Ecto neural progenitor cell (in vitro differentiated cells): ENCODE data around the gene ANGPTL7.

ENCODE experiments used
- DNase-seq: peaks from one replicate; pipeline ENCODE4 v3.0.0-alpha.2; 2018; ENCODE audit warnings: low spot score

ANGPTL7 gene

DNA sequence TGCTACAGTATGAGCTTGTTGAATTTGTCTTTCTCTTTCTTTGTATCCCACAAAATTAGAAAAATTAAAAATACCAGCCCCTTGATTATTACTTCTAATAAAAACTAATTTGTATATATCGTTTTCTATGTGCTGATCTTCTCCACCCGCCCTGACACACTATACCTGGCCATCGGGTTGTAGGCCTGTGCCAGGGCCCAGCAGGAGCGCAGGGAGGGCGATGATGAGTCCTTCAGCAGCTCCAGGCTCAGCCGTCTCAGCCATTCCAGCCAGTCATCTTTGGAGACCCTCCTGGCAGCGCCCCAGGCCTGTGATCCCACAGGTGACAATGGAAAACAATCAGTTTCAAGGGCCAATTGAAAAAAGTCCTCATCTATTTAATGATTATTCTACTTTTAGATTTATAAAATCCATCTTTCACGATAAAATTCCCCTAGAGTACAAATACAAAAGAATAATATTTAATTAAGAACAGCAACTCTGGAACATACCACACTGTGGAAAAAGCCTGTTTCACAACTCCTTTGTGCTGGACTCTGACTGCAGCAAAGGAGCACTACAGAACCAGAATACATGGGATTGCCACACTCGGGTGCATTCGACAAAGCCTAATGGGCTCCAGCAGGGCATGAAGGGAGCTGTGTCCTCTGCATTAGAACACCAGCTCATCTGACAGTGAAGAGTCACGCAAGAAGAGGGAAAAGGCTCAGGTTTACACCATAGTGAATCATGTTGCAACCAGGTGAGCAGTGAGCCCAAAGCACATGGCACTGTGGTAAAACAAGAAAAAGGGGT, 15.4 kb downstream of the ANGPTL7 start:
- no peak for DNase-seq

DNA sequence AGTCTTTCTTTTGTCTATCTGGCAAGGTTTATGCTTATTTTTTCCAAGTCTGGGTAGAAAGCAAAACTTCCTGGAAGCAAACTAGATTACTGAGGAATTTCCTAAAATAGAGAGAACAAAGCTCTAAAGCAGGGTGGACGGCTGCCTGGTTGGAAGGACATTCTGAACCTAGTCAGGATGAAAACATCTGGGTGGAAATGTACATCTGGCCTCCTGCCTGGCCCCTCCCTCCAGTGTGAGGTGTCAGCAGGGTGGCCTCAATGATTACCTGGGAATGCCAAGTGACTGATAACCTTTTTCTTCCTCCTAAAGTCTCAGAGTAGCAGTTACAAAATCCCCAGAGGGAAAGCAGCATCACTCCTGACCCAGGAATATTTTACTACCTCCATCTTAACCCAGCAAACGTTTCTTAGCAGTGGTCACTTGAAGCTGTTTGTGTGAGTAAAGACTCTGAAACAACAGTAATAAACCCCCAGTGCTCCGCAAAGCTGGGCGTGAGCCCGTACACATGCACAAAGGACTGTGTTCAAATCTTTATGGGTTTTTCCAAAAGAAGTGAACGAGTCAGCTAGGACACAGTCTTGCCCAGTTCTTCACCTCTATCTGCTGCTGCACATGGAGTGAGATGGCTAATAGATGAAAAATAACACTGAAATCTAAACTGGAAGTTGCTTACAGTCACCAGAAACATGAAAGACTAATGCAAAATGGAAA, 18.9 kb downstream of the ANGPTL7 start:
- DNase-seq: no peak

DNA sequence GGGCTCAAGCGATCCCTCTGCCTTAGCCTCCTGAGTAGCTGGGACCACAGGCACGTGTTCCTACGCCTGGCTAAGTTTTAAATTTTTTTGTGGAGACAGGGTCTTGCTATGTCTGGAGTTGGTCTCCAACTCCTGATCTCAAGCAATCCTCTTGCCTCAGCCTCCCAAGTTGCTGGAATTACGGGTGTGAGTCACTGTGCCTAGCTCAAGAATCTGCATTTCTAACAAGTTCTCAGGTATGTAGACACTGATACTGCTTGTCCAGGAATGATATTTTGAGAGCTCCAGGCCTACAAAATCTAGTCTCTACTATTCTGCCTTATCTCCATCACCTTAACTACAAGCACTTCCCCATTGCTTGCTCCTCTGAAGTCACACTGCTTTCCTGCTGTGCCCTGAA, 22.3 kb downstream of the ANGPTL7 start:
- no peak for DNase-seq

DNA sequence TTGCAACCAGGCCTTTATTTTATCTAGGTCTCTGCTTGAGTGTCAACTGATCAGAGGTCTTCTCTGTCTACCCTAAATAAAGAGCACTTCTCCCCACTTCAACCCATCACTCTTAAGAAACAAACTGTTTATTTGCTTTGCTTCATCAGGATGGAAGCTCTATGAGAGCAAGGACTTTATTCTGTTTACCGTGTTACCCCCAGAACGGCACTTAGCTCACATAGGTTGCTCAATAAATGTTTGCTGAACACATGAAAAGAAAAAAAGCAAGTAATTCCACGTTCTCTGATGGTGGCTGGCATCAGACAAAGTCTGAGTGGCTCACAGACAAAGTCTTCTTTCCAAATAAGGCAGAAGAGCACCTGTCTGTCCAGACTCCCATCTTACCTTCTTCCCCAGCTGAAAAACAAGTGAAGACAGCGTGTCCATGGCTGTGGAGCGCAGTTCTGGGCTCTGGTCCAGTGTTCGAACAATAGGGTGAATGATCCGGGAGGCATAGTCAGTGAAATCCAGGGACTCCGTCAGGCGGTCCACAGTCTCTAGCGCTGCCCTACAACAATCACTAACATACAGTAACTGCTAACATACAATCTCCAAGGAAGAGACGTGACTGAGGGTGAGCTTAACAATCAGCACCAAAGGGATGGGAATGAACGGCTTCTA, 22.9 kb downstream of the ANGPTL7 start:
- DNase-seq: no peak

DNA sequence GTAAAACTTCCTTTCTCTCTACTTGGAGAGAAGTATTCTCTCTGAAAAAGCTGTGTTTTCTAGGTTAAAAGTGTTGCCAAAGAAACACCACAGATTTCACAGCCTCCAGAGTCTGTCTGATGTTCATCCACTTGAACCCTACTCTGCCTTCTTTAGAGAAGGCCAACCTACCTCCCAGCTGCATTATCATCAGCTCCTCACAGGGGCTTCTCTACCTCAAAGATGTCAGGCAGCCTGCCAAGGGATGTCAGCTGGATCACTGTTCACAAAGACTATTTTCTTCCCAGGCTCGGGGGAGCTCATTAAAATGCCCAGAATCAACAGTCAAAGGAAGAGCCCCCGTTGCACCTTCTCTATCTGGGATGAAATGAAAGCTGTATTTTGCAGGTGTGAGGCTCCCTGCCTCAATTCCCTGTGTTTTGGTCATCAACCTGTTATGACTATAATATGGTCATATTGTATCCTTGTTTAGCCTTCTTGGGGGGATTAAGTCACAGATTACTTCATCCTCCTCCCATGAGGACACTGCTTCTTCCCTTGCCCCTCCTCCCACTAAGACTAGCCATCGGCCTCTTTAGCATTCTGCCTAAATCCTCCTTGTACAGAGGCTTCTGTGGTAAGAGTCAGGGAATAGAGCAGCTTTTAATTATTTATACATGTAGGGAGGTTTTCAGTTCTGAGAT, 25.7 kb downstream of the ANGPTL7 start:
- DNase-seq: no peak

DNA sequence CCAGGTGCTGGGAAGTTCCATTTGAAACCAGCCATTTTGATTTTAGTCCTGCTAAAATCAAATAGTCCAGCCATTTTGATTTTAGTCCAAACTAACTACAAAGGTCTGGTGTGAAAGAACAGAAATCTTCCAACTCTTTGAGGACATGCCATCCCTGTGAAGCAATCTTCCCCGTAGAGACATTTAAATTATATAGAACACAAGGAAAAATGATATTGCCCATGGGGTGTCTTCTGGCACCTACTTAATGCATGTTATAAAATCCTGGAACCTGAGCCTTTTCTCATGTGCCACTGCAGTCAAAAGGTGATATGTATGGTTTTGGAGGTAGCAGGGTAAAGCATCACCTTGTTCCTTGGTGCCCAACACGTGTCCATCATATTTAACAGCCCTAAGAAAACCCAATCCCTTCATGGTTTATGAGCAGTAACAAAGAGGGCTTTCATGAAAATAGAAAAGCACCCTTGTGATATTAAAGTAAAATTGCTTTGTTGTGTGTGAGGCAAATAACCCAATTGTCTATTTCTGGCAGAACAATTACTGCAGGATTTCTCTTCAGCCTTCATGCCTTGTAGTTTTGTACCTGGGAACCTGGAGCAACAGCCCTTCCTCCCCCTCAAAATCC, 26.3 kb downstream of the ANGPTL7 start:
- no peak for DNase-seq

DNA sequence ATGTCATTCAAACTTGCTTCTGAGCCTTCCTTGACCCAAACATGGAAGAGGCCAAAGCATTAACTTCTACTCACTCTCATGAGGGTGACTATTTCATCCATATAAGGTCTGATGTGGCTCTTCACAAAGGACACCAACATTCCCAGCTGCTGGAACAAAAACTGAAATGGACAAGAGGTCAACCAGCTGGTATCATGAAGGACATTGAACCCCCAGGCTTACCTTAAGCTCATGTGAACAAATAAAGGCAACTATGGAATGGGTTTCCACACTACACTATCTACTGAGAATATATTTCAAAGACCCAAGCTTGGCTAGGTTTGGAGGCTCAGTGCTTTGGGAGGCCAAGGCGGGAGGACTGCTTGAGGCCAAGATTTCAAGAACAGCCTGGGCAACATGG, 26.9 kb downstream of the ANGPTL7 start:
- no peak for DNase-seq

DNA sequence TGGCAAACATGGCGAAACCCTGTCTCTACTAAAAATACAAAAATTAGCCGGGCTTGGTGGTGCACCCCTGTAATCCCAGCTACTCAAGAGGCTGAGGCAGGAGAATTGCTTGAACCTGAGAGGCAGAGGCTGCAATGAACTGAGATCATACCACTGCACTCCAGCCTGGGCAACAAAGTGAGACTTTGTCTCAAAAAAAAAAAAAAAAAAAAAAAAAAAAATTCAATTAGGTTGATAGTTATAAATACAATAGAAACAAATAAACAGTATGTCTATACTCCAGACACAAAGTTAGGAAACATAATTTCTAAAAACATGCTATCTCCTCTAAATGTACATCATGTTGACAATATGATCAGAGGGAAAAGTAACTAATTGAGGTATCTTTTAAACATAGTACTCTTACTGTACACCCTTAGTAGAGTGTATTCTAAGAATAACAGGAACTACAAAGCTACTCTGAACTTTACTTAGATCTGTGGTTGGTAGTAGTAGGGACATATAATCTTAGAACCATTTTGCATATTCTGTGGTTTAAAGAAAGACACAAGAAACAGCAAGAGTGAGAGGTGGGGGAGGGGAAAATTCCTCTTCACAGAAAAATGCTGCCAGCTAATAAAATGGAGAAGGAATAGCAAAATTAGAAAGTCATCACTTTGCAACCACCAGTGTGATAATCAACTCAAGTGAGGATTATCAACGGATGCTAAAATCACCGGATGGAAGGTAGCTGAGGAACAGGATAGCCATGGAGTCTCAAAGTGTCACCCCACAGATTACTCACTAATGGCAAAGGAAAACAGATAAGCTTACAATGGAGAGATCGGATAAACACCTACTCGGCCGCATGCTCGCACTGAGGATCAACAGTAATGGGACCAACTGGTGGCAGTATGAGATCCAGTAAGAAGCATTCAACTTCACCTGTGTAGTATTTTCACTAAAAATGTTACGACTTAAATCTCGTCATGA, 38.2 kb downstream of the ANGPTL7 start:
- DNase-seq: no peak

DNA sequence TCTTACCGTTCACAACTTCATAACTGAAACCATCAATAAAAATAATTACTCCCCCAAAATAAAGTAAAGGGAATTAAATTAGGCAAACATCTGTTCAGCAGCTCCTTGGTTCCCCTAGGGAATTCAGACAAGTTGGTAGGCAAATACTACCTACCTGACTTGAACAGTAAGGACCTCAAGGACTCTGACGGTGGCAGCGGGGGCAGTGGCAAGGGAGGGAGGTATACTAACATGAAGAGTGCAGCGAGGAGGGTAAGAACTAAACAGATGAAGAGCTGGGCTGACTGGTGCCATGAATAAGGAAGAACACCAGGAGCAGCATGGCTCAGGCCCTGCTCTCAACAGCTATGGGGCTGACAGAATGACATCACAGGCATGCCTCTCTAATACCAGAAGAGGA, 40.0 kb downstream of the ANGPTL7 start:
- DNase-seq: no peak

DNA sequence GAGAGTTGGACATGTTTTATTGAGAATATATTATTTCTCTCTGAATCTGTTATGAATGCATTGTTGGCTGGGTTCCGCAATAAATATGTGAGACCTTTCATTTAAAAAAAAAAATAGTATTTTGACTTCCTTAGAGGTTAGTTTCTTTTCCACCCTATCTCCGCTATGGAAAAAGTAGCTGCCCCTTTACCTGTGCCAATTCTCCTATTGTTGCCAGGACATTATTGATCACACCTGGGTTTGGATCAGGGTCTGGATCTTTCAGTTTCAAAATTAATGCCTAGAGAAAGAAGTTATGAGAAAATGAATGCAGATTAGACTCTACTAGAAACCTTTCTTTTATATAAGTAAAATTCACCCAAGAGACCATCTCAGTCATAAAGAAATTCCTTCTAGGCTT, 44.1 kb downstream of the ANGPTL7 start:
- no peak for DNase-seq

DNA sequence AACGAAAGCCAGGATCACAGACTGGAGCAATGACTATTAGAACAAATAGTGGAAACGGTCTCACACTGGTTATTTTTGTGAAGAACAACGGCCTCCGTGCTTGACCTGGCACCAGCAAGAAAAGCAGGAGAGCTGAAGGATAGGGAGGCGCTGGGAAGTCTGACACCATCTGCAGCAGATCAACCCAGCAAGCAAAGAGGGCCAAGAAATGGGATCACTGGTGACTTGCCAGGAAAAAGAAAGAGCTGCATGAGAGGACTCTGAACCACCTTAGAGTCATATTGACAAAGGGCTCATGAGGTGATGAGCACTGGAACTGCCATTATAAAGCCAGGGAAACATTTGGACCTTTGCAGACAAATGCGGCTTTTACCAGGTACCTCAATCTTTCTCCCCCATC, 48.2 kb downstream of the ANGPTL7 start:
- no peak for DNase-seq

DNA sequence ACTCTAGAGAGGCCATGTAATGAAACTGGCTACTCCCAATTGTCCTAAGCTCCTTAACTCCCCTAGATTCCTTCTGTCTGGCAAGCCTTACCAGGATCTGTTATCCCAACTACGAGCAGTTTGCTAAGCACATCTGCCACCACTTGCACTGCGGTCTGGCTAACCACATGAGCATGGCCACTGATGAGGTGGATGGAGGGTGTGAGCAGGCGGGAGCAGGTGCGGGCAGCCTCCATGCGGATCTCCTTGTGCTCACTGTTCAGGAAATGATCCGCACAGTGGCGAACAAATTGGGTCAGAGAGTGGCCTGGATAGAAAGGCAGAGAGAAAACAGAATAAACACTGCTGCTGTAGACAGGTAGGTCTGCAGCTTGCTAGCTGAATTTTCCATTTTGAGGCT, 49.2 kb downstream of the ANGPTL7 start:
- DNase-seq: no peak

DNA sequence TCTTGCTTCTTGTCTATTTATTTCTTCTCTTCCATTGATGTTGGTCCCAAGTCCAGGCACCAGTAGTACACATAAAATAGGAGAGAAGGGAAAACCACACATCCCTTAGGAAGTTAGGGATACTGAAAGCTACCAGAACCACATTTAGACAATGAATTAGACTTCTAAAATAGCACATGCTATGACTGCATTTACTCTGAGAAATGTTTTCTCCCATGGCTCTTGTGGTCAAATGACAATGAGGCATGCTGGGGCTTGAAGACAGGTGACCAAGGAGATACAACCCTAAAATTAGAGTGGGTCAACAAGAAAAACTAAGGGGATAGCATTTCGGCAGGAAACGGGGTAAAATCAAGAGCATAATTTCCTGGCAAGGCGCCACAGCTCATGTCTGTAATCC, 56.1 kb downstream of the ANGPTL7 start:
- DNase-seq: no peak
